Measurements from ENCODE around the gene MTERF1.
"Not testable (repeated sequence)": the region's sequence is repeated elsewhere in the genome, so short reads cannot be mapped to it uniquely, and the experiment has no call there.

MTERF1 gene

DNA sequence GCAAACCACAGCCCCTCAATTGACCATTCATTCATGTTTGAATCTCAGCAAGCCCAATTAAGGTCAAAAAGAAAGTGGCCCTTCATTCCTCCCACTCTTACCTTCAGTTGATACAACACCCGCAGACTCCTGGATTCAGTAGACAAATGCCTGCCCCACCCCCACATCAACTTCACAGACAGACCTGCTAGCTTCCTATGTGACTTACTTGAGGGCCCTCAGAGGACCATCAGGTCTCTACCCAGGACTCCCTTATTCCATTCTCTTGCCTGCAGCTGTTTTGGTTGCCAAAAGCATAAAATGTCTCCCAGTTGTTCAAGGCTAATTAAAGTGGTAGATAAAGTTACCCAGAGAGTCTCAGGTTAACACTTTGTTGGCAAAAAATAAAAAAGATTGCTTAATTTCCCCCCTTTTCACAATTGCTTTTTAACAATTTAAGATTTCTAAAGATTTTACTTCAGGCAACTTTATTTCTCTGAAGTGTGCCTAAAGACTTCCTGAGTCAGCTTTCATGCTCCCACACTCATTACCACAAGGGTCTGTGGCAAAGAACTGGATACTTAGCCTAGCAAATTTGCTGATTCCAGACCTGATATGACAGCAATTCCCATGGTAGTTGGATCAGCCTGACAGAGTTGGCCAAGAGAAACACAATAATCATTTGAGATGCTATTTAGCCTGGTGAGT lies 3.3 kb upstream of the MTERF1 start:
- no peak for DNase-seq

DNA sequence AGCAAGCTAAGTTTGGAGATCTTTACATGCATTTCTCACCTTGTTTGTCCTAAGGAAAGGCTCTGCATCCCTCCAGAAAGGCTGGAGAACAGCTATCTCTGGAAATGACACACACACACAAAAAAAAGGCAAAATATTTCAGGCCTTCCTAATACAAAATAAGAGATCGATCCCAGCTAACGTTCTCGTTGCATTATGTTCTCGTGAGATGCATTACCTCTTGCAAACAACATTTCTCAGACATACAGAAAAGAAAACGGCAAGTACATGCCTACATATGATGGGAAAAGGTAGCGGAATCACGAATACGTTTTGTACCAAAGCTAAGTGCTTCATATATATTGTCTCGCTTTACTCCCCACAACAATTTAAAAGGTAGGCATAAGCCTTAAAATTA lies 488 bp downstream of the MTERF1 start:
- DNase-seq = no peak

DNA sequence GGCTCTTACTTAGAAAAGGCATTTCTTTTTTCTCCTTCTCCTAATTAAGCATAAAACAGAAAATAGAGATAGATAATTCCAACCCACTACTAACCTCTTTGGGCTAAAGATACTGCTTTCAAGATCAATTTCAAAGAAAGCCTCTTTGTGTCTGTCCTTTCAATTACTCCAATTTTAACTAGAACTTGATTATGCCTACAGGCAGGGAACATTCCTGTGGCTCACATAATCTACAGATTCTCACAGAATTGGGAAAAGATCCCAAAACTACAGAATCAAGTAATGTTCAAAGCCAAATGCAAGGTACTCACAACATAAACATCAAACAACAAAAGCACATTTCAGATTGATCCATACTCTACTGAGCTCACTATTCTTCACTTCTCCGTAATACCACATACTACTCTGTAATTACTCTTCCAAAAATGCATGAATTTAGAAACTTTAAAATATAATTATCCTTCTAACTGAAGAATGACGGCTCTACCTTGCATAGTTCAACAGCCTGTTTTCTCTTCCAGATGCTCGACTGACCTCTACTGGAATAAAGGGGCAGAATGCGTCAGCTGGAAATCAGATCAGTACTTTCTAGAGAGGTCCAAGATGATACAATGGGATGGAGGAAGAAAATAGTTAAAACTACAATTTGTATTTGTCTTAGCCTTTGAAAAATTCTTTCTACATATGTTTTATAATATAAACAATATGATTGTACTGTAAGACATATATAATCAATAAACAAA lies 3.9 kb downstream of the MTERF1 start:
- DNase-seq = no peak

DNA sequence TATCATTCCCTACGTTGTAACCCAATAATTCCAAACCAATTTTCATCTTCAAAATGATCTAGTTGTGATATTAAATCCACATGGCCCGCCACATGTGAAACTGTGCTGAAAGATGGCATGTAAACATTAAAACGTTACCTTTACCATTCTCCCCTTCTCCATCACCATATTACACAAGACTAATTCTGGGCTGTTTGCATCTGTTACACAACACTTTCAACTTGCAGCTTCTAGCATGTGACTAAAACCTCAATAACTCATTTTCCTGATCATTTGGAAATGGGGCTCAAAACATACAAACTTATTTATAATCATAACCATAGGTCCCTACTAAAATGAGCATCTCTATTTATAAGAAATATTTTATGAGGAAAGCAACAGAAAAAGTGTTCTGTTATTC lies 4.7 kb downstream of the MTERF1 start:
- DNase-seq = no peak

DNA sequence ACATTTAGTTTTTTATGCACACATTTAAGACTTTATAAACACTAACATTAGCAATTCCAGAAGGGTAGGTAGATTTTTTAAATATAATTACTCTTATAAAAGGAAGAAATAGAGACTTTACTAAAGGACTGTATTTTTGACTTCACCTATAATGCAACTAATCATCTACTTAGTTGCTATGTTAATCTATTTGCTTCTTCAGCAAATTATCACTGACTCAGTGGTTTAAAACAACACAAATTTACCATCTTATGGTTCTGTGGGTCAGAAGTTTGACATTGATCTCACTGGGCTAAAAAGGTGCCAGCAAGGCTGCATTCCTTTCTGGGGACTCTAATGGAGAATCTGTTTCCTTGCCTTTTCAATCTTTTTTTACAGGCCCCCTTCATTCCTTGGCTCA lies 7.6 kb downstream of the MTERF1 start:
- DNase-seq = no peak

DNA sequence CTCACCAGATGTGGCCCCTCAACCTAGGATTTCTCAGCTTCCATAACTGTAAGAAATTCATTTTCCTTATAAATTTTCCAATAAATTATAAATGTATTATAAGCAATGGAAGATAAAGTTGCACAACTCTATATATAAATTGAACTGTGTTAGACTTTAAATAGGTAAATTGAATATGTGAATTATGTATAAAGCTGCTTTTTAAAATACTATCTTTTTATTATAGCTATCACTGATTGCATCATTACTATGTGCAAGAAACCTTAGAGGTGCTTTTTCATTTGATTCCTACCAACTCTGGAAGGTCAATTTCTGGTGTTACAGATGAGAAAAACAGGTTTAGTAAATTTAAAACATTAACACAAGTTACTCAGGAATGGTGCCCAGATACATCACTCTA lies 8.4 kb downstream of the MTERF1 start:
- no peak for DNase-seq

DNA sequence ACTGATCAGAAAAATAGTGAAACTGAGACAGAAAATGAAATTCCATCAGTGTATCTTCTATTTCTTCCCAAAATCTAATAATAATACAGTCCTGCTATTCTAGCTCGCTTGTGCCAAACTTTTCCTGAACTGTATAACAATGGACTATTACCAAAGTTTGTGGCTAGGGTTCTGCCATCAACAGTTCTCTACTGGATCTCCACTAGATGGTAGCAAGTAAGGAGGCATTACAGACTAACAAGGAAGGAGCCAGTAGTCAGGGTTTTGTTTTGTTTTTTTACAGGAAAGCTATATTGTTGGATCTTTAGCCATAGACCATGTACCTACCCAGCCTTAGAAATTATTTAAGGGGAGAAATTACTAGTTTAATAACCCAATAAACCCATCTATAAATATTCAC lies 10.8 kb downstream of the MTERF1 start:
- no peak for DNase-seq

DNA sequence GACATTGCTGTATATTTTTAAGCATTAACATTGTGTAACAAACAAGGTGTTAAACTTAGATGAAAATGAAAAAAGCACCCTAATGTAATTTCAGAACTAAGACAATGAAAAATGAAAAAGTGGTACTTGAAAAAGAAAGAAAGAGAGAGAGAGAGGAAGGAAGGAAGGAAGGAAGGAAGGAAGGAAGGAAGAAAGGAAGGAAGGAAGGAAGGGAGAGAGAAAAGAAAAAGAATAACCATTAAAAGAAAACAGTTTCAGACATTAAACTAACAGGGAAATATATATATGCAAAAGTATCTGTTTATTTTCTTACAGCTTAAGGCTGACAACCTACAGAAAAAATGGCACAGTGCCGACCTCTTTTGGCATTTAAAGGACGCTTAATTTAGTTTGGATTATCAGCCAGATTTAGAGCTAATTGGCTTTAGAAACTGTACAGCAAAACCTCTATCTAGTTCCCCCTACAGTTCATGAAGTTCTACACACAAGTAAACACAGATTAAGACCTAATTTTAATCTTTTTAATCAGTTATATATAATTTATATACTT lies 13.8 kb downstream of the MTERF1 start:
- DNase-seq = no peak

DNA sequence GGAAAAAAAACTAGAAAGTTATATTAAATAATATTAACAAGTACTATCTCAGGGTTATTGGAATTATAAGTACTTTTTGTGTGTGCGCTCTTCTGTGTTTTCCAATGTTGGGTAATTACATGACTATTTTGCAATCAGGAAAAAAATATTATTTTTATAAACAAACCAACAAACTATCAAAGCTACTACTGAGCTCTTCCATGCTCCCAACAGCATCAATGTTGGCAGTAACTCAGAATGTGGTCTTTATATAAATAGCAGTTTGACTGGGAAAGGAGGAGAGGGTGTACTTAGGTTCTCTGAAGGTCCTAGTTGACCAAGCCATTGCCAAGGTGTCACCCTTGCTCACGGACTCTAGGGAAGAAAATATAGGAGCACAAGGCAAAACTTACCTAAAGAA lies 15.0 kb downstream of the MTERF1 start:
- no peak for DNase-seq

DNA sequence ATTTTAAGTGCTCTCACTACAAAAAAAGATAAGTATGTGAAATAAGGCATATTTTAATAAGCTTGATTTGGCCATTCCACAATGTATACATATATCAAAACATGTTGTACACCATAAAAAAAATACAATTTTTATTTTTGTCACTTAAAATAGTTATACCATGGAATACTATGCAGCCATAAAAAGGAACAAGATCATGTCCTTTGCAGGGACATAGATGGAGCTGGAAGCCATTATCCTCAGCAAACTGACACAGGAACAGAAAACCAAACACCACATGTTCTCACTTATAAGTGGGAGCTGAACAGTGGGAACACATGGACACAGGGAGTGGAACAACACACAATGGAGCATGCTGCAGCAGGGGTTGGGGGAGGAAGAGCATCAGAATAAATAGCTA lies 15.9 kb downstream of the MTERF1 start:
- DNase-seq = not testable (repeated sequence)

DNA sequence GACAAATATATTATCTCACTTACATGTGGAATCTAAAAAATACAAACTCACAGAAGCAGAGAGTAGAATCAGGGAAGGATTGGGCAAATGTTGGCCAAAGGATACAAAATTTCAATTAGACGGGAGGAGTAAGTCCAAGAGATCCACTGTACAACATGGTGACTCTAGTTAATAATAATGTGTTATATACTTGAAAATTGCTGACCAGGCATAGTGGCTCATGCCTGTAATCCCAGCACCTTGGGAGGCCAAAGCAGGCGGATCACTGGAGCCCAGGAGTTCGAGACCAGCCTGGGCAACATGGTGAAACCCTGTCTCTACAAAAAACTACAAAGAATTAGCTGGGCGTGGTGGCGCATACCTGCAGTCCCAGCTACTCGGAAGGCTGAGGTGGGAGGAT lies 16.4 kb downstream of the MTERF1 start:
- no peak for DNase-seq

DNA sequence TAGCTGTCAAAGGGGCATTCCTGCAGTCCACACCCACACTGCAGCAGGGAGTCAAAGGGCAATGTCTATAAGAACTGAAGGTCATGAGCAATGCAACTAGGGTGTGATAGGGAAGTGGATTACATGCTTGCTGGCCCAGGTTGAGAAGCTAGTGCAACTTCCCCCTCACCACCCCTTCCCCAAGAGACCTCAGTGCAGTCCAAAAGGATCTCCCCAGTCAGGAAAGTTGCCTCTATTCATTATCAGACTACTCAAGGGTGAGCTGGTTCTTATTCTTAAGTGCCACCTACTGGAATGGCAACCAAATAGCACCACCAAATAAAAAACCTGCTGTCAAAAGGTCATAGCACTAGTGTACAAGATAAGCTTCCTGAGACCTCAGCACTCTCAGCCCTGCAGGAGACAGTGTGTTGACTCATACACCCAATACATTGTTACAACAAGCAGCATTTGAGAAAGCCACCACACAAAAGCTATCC lies 28.2 kb downstream of the MTERF1 start:
- no peak for DNase-seq

DNA sequence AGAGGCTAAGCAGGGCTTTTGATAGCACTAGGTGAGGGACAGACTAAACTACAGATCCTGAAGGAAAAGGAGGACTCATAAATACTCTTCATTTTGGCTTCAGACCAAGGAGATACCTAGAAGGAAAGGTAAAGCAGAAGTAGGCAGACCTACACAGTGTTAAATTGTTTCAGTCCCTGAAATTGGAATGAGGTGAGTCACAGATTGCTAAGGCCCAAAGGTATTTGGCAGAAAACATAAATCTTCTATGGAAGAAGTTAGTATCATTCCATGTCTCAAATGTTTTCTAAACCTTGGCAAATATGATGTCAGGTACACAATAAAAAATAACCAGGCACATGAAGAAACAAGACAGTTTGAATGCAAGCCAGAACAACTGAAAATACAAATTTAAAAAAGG lies 30.0 kb downstream of the MTERF1 start:
- no peak for DNase-seq

DNA sequence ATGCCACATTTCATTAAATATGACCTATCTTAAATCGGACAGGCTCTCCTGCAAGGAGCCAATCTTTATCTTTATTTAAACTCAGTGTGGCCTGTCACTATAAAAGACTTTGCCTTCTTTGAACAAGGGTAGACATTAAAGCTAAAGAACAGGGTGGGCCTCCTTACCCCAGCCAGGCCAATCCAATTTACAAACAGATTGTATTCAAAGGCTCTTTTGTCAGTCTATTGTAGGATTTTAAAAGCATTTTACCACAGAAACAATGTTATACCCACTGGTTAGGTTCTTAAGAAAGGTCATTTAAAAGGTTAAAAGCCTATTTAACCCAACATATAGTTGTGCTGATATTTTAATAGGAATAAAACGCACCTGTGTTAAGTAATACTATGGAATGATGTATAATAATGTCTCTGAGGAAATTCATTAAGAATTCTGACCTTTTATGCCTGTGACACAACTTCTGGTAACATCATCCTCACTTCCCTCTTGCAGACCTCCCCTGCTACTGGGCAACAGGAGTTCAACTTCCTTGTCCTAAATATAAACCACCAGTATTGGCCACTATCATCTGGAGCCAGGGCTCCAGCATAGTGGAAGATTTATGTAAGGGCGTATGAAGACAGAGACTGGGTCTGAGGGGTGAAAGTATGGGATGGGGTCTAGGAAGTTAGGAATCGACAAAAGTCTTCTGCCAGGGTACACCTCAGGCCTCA lies 32.5 kb downstream of the MTERF1 start:
- DNase-seq = no peak

DNA sequence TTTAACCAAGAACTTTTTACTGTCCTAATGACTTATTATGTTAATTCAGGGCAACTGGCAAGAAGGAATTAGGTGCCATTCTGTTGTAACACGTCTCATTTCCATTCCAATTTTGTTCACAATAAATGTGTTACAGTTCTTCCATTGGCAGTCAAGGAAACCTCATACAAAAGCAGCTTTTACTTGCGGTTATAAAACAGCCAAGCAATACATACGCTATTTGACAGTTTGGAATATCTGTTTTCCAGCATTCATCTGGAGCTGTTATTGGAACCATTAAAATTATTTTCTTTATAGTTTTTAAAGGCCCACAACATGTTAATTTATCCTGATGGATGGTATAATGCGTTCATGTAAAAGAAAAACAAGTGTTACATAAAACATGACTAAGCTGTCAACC lies 33.3 kb downstream of the MTERF1 start:
- no peak for DNase-seq

DNA sequence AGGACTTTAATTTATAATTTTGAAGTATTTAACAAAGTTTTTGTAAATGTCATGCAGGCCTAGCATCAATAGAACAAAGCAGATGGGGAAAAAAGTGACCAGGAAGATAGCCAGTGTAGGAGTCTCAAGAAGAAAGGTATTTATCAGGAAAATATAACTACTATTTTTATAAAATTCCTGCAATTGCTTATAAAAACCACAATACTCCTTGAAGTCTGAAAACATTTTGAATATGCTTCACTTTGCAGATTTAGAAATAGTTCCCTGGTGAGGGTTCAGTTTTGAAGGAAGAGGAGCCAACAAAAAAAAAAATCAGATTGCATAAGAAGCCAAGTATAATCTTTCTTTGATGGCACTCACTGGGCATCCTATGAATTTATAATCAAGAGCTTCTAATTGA lies 34.1 kb downstream of the MTERF1 start:
- DNase-seq = no peak

DNA sequence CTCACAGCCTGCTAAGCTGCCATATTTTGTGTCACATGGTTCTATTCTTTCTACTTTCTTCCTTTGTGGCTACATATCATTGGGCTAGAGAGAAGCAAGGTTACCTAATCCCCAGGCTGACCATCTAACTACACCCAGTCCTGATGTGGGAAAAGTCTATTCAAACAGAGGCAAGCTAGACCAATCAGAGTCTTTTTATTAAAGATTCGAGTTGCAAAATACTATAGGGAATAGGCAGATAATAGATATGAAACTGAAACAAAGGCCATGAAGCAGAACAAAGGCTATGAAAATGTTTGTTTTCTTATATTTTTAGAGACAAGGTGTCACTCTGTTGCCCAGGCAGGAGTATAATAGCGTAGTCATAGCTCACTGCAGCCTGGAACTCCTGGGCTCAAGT lies 36.7 kb downstream of the MTERF1 start:
- DNase-seq = no peak

DNA sequence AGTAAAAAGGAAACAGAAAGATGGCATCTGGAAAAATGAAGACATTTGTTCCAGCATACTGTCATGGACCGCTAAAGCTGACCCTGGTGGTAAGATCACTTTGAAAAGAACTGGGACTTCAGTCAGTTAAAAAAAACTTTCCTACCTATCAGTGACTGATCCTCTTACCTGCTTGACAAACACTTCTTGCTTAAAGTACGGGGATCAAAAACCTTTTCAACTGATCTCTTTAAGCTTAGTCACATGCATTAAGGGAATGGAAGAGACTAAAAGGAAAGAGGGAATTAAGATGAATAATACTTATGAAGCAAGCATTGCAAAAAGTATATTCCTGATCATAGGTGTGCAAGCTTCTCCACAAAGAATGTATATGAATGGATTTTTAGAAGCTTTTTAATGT lies 42.1 kb downstream of the MTERF1 start:
- DNase-seq = no peak

DNA sequence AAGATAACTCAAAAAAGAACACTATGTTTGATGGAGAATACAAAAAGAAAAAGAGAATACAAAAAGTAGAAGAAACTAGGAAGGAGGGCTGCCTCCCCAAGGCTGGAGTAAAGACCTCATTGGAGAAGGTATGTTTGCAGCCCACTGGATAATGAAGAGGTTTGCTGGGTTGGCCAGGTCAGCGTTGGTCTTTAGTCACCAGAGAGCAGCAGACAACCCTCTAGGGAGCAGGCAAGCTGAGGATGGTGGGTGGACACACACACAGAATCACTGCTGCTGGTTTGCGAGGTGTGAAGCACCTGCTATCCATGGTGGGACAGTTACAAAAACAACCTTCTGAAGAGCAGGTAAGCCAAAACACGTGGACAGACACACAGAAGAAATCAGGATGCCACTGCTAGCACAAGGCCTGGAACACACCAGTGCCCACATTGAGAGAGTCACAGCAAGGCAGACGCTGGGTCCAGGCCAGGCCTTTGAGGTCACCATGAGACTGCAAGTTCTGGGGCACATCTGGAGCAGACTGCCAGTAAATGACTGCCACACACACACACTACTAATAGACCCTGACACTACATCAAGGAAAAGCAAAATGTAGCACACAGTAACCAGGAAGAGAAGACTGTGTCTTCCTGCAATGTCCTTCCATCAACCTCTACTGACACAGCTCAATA lies 43.0 kb downstream of the MTERF1 start:
- no peak for DNase-seq

DNA sequence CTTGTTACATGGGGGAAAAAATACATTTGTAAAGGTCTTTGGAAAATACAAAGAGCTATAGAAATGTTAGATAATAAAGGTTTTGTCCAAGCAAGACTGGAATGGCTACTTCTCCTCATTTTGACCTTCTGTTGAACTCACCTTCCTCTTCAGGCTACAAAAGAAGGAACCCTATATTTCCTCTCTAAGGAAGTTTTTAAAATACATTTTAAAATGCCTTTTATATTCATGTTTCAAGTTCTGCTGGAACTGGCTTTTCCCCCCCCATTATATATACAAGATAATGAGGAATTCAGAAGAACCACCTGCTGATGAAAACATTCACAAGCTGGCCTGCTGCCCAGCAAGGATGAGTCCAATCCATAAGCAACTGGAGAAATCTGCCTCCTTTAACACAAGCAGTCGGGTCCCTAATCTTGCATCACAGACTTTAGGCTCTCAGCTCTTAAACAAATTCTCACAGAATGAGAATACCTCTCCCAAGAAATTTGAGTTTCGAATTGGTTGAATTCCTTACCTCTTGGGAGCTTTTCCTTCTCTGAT lies 44.6 kb downstream of the MTERF1 start:
- DNase-seq = no peak

DNA sequence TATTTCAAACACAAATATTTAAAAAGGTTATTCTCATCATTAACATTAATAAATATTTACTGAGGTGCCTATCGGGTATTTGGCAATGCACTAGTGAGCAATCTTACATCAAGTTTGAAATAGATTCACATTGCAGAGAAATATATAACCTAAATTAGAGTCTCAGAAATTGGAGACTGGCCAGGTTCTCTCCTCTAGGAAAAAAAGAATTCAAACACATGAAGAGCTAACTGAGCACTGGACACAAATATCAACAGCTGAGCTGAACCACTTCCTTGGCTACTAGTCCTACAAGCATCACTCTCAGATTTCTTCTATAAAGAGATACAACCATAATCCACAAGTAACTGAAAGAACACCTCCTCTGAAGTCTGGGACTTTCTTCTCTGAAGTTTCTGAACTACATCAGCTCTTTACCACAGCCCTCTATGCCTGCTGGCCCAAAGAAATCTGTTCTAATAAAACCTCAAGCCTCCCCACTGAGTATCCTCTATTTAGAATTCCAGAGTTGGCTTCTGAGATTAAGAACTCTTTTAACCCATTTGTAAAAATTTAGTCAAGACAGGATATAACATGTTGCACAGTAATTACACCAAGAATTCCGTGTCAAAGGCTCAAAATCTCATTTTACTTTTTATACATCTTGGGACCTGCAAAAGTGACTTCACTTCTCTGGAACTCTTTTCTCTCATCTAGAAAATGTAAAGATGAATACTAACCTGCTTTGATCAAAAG lies 45.2 kb downstream of the MTERF1 start:
- no peak for DNase-seq

DNA sequence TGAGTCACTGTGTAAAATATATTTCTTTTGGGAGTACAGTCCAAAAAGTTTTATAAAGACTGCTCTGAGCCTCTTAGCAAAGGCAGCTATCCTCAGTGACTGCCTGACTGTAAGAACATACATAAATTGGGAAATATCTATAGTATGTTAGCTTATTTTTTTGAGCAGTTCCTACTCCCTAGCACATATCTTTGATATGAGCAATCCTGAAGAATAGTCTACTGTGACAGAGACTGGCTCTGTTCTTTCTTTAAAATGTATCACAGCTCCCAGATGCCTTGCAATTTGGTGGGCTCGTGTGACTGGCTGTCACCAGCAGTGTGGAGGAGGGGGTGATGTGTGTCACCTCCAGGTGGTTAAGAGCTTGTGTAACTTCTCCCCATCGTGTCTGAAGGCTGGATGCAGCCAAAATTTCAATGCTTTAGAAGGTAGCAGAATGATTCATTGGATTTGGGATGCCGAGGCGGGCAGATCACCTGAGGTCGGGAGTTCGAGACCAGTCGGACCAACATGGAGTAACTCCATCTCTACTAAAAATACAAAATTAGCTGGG lies 47.9 kb downstream of the MTERF1 start:
- no peak for DNase-seq

All from NCI-H2107 (cell line).